Epithelial cell of proximal tubule (primary cell): ENCODE data around the gene RPTN. TPM values are rescaled to one million over a fixed set of nuclear protein-coding genes. Genes with fewer than 3 reads are reported as not detected.
A peak's percentile ranks its signal among the peaks of the same experiment; 100 is the strongest.

Experiments used
- DNase-seq: peaks from one replicate; pipeline ENCODE4 v3.0.0-alpha.2; 2011; ENCODE audit warnings: low read depth
- H3K4me3 ChIP-seq: 2 replicates; pipeline ENCODE4 v1.5.1; 2011; ENCODE audit warnings: low read depth, mild to moderate bottlenecking, low read length
- total RNA-seq: library from RNA; depleted of rRNA; stranded (reverse); fragments of >200 nt; gene quantifications from 2 replicates; pipeline ENCODE4 v1.2.3, GENCODE V29; 2015
- TF ChIP-seq, protein P1 (sequence below): conservative IDR thresholded peaks from 2 replicates; pipeline ENCODE4 v1.5.1; 2012; ENCODE audit warnings: low read depth, mild to moderate bottlenecking, low read length

Gene RPTN
- total RNA-seq, 1 donor from 2014 or later: not detected

DNA sequence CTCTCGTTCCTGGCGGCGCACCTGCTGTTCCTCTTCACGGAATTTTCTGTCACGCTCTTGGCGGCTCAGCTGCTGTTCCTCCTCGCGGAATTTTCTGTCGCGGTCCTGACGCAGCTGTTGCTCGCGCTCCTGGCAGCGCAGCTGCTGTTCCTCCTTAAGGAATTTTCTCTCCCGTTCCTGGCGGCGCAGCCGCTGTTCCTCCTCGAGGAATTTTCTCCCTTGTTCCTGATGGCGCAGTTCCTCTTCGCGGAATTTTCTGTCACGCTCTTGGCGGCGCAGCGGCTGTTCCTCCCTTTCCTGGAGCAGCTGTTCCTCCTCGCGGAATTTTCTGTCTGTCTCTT lies 50.2 kb downstream of the RPTN start:
- TF ChIP-seq, protein P1, sequence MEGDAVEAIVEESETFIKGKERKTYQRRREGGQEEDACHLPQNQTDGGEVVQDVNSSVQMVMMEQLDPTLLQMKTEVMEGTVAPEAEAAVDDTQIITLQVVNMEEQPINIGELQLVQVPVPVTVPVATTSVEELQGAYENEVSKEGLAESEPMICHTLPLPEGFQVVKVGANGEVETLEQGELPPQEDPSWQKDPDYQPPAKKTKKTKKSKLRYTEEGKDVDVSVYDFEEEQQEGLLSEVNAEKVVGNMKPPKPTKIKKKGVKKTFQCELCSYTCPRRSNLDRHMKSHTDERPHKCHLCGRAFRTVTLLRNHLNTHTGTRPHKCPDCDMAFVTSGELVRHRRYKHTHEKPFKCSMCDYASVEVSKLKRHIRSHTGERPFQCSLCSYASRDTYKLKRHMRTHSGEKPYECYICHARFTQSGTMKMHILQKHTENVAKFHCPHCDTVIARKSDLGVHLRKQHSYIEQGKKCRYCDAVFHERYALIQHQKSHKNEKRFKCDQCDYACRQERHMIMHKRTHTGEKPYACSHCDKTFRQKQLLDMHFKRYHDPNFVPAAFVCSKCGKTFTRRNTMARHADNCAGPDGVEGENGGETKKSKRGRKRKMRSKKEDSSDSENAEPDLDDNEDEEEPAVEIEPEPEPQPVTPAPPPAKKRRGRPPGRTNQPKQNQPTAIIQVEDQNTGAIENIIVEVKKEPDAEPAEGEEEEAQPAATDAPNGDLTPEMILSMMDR: no peak
- peak overlapping the region; percentile 57 for H3K4me3 ChIP-seq

GRCh38 chr1:152107984-152108881 lies 50.8 kb downstream of the RPTN start:
- TF ChIP-seq, protein P1: no peak
- DNase-seq: no peak

More for the DNA sequence above, 50.2 kb downstream of the RPTN start:
- no peak for DNase-seq

DNA sequence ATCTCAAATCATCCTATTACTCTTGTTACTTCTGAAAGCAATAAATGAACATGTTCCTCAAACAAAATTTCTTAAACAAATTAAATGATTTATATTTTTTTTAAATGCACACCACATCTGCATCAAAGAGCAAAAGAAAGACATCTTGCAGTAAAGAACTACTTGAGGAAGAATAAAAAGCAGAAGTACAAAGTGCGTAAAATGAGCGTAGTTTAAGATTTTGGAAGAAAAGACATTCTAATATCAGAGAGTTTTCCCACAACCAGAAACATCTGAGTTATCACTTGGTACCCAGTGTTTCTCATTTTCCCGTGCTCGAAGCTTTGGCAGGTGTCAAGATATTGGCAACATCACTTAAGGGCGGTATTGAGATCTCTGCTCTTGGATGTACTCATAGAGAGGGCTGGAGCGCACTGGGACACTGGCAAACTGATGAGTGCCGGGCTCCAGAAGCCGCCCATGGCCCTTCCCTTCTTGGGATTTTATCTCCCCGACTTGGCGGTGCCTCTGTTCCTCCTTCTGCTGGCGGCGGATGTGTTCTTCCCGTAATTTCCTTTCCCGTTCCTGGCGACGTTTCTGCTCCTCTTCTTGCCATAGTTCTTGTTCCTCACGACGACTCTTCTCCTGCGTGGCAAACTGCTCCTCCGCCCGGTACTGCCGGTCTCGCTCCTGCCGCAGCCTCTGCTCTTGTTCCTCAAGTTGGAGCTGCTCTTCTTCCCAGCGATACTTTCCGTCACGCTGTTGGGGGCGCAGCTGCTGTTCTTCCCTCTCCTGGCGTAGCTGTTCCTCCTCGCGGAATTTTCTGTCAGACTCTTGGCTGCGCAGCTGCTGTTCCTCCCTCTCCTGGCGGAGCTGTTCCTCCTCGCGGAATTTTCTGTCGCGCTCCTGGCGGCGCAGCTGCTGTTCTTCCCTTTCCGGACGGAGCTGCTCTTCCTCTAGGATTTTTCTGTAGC lies 51.7 kb downstream of the RPTN start:
- DNase-seq: no peak
- H3K4me3 ChIP-seq: peak overlapping the region; percentile 57
- TF ChIP-seq, protein P1: no peak

More at GRCh38 chr1:152107984-152108881, 50.8 kb downstream of the RPTN start:
- H3K4me3 ChIP-seq: peak overlapping the region; percentile 57

- TF ChIP-seq, protein P1: no peak
- DNase-seq: no peak
- H3K4me3 ChIP-seq: no peak overlapping the region
Measured at GRCh38 chr1:152104854-152105253, 54.2 kb downstream of the RPTN start.

Other genes starting within 250 kb of the RPTN start
- gene THEM4, start 249.7 kb downstream of the RPTN start, total RNA-seq: 7.0 and 13.2 TPM in 2 replicates
- 216 and 394 TPM in 2 replicates for gene S100A10, start 165.4 kb downstream of the RPTN start, total RNA-seq
- 575 and 947 TPM in 2 replicates for gene S100A11, start 122.2 kb downstream of the RPTN start, total RNA-seq
- gene TCHHL1, start 70.2 kb downstream of the RPTN start, total RNA-seq: not detected in 2 replicates
- under 0.01 TPM in 1 of 2 replicates, not detected in the other for gene TCHH, start 43.8 kb downstream of the RPTN start, total RNA-seq
- not detected in 2 replicates for gene HRNR, start 65.0 kb upstream of the RPTN start, total RNA-seq
- 0.07 TPM in 1 of 2 replicates, not detected in the other for gene FLG, start 166.0 kb upstream of the RPTN start, total RNA-seq
- gene FLG2, start 200.8 kb upstream of the RPTN start, total RNA-seq: not detected in 2 replicates